IPS DF 4.7 (cell line): Measurements from ENCODE around the gene KPNB1.

Experiments
- DNase-seq: peaks from one replicate; pipeline ENCODE4 v3.0.0-alpha.2; 2013; ENCODE audit warnings: low spot score; ENCODE audit errors: extremely low read depth

Gene KPNB1

DNA sequence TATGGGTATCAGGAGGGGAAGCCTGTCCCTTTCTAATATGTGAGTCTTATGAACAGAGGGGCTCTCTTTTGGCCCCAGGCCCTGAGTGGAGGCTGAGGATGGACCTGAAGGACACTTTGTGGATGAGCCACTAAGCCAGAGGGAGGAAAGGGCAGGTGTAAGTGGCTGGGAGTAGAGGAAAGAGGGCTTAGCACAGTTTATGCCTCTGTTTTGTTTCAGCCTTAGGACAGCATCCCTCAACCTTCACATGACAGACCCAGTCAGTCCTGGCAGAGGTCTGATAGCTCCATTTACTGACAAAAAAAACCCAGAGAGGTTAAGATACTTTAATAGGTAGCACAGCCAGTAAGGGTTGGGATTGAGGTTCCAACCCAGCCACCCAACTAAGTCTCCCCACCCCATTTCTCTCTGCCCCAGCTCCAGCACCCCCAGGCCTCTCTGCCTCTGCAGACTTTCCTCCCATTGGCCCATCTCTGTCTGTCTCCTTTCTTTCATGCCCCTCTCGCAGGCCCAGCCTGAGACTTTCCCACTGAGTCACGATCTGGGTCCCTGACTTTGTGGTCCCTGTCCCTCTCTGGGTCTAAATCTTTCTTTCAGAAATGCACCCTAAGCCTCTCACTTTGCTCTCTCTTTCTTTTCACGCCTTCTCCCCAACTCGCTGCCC, 78.6 kb downstream of the KPNB1 start:
- DNase-seq, result no peak

GRCh38 chr17:47729476-47729875, 79.8 kb downstream of the KPNB1 start:
- no peak for DNase-seq

DNA sequence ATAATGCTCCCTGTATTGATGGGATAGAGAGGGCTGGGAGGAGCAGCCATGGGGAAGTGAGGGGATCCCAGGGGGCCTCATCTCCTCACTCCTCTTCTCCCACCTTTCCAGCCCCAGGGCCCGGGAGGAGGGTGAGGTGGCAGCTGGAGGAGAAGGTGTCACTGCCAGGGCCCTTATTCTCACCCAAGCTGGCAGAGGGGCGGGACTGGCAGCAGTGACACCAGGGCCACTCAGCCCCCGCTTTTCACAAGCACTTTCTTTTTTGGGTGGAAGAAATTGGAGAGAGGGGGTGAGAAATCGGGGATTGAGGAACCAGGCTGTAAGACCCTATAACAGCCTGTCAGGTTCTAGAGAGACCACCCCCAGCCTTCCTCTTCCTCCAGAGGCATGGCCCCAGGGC, 81.0 kb downstream of the KPNB1 start:
- DNase-seq, result no peak

- DNase-seq, result no peak
These were observed 81.7 kb downstream of the KPNB1 start for GRCh38 chr17:47731396-47731795.

DNA sequence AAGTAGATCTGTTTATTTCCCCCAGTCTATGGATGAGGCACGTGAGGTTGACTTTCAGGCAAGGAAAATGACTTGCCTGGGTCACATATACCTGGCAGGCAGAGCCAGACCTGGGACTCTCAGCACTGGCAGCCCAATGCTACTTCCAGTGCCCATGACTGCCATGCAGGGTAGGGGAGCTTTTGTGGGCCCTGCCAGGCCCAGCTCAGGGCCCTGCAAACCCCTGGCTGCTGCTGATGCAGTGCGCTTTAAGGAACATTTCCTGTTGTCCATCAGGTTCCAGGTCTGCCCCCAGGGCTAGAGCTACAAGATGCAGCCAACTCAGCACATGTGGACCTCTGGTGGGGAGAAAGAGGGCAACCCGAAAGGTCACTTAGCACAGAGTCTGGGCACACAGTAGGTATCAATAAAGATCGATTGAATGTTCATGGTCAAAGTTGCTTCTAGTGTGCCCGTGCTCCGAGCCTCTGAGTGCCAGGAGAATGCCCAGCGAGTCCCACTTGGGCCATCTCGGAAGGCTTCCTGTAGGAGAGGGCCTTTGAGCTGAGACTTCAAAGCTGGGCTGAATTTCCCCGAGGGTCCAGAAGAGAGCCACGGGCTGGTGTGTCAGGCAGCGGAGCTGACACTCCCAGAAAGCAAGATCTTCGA, 82.8 kb downstream of the KPNB1 start:
- no peak for DNase-seq

DNA sequence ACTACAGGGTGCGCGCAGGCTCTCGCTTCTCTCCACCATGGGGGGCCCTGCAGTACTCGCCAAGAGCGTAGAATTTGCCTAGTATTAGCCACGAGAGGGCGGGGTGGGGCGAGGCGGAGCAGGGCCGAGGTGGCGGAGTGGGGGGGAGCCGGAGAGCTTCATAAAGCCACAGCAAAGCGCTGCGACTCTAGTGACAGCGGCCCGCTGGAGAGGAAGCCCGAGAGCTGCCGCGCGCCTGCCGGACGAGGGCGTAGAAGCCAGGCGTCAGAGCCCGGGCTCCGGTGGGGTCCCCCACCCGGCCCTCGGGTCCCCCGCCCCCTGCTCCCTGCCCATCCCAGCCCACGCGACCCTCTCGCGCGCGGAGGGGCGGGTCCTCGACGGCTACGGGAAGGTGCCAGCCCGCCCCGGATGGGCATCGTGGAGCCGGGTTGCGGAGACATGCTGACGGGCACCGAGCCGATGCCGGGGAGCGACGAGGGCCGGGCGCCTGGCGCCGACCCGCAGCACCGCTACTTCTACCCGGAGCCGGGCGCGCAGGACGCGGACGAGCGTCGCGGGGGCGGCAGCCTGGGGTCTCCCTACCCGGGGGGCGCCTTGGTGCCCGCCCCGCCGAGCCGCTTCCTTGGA, 83.4 kb downstream of the KPNB1 start, which contains the start of gene TBX21:
Gene TBX21, plus strand, starts transcription at position 190 of the 627 bp plus-strand sequence. Its CDS starts 219 bp downstream, at position 409.
- no peak for DNase-seq

DNA sequence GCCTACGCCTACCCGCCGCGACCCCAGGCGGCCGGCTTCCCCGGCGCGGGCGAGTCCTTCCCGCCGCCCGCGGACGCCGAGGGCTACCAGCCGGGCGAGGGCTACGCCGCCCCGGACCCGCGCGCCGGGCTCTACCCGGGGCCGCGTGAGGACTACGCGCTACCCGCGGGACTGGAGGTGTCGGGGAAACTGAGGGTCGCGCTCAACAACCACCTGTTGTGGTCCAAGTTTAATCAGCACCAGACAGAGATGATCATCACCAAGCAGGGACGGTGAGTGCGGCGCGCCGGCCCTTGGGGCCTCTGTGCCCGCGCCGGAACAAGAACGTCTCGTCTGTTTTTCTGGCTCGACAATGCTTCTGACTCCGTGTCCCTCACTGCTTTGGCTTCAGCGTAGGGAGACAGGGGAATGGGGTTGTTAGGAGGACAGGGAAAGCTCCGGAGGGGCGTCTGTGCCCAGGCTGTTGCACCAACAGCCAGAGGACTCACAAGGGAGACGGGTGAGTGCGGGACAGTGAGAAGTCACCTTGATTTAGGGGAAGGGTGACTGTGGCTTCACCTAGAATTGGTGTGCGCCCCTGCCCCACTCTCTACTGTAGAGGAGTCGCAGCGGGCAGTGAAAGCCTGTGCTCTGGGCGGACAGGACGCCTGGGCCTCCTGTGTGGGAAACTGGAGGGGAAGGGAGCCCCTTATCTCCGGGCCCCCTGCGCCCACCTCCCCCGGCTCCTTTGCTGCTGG, 84.1 kb downstream of the KPNB1 start:
- no peak for DNase-seq

DNA sequence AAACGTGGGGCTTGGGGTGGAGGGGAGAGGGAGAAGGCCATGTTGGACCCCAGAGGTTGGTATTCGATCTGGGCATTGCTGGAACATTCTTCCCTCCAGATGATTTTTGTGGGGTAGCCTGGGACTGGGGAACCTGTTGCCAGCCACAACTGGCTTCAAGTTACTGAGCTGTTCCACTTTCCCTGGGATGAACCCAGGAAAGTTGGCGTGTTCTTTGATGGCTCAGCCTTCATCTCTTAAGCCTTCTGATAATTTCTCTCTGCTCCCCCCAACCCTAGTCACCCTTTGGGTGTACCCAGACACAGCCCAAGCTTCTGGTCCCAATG, 85.4 kb downstream of the KPNB1 start:
- no peak for DNase-seq
